ENCODE data around the gene AARS2. TPM values are rescaled to one million over a fixed set of nuclear protein-coding genes. Genes with fewer than 3 reads are reported as not detected.

Gene AARS2
- total and polyA plus RNA-seq, 9 of the 15 experiments (the other 6 are each of a cell fraction or from before 2014, with no cell fraction given): 0.97 to 34.0 (median 18.3) TPM

DNA sequence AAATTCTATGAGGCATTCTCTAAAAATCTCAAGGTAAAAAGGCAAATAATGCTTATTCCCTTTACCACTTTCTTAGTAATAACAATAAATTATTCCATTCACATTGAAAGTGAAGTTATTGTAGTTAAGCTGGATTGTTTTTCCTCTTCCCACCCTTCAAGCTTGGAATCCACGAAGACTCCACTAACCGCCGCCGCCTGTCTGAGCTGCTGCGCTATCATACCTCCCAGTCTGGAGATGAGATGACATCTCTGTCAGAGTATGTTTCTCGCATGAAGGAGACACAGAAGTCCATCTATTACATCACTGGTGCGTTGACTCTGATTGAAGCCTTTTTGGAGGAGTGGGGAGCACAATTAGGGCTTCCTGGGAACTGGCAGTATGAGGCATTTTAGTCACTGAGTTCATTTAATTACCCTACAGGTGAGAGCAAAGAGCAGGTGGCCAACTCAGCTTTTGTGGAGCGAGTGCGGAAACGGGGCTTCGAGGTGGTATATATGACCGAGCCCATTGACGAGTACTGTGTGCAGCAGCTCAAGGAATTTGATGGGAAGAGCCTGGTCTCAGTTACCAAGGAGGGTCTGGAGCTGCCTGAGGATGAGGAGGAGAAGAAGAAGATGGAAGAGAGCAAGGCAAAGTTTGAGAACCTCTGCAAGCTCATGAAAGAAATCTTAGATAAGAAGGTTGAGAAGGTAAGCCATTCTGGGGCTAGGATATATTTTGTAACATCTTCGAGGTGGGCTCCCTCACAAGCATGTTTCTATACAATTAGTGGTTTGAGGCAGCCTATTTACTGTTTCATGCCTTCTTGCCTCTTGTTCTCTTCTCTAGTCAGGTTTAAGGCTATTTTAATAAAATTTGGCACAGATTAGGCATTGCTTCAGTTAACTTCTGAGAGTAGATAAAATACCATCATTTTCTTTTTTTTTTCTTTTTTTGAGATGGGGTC, 61.3 kb downstream of the AARS2 start (continued):
- TF ChIP-seq, protein P1, sequence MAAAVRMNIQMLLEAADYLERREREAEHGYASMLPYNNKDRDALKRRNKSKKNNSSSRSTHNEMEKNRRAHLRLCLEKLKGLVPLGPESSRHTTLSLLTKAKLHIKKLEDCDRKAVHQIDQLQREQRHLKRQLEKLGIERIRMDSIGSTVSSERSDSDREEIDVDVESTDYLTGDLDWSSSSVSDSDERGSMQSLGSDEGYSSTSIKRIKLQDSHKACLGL (CRISPR knock-in tag; IDR thresholded peaks at IDR 0.05; ENCODE audit: borderline replicate concordance, poor library complexity, severe bottlenecking): no peak
- TF ChIP-seq HIVEP1 (CRISPR knock-in tag; IDR thresholded peaks at IDR 0.05) (no peak), SIN3A (IDR thresholded peaks at IDR 0.05; ENCODE audit: borderline replicate concordance in 2 of 2, control insufficient read depth in 1 of 2, low read depth in 2 of 2, low read length in 2 of 2) (no peak)

- FAIRE-seq: no peak
- POLR2A ChIA-PET: interaction anchor here (0.7 to 1.9 kb wide), 10 partner anchors 8 to 154 kb away, joined by 3 to 9 read pairs (median 4); partner anchors contain the start of gene SLC29A1
- no TSS peak for BruUV-seq (replicated peaks)
- no peak for DNase-seq (ENCODE audit: extremely low read depth in 1 of 4, low spot score in 3 of 4)
- no peak for ATAC-seq
- H3K4me2 ChIP-seq (ENCODE audit: insufficient read depth, low read length): peak overlapping the region; percentile 39
- H3K36me3 ChIP-seq (ENCODE audit: control insufficient read depth, insufficient read depth, low read length): peaks cover 87% of the 10 kb centered on the region
- H3K79me2 ChIP-seq (ENCODE audit: control insufficient read depth, insufficient read depth, low read length): peaks cover 68% of the 10 kb centered on the region
- 56% methylated on average over 3 of the region's 3 CpGs for WGBS (ENCODE audit: insufficient coverage, low coverage, missing lambda C conversion rate)
- CTCF ChIA-PET (ENCODE audit: low intra/inter-chr PET ratio): no interaction called here
- H3K27me3 ChIP-seq (ENCODE audit: control insufficient read depth in 2 of 2, insufficient read depth in 2 of 2, low read length in 2 of 2): no peaks in the 10 kb centered on the region
- H3K9ac ChIP-seq (ENCODE audit: insufficient read depth in 1 of 2, low read depth in 2 of 2, low read length in 2 of 2): no peak overlapping the region
- H4K20me1 ChIP-seq (replicated peaks; ENCODE audit: control insufficient read depth, insufficient read depth, low read length): peaks cover 84% of the 10 kb centered on the region
- no peaks in the 10 kb centered on the region for H3K9me3 ChIP-seq (replicated peaks; ENCODE audit: control insufficient read depth, insufficient read depth, low read depth, low read length)
- H3K4me3 ChIP-seq: no peak overlapping the region; the same call in 1 of the 2 replicates
- H3K9me1 ChIP-seq (ENCODE audit: control insufficient read depth, insufficient read depth, low read length): peaks cover 25% of the 10 kb centered on the region
- H2AFZ ChIP-seq (ENCODE audit: low read depth, low read length): no peak overlapping the region
- H3K4me1 ChIP-seq (replicated peaks in 1 of 2; ENCODE audit: control insufficient read depth in 2 of 2, insufficient read depth in 2 of 2, low read length in 2 of 2): peaks cover 34 to 50% of the 10 kb centered on the region in 2 experiments
- intact Hi-C loops (cut with micrococcal nuclease): no loop called here
- in situ Hi-C loops (cut with MboI): no loop called here
- H3K27ac ChIP-seq (ENCODE audit: extremely low read depth, low read depth, low read length): peak overlapping the region; percentile 16; the same call in 1 of the 3 replicates
- no peak for TF ChIP-seq ZNF311 (CRISPR knock-in tag; IDR thresholded peaks at IDR 0.05)
- TF ChIP-seq POLR2AphosphoS5 (IDR thresholded peaks at IDR 0.05; ENCODE audit: control insufficient read depth, insufficient read depth, low read depth, low read length): peak; percentile 65
- peak; percentile 95; the same call in 1 of the 2 replicates for TF ChIP-seq PHTF2 (CRISPR knock-in tag; IDR thresholded peaks at IDR 0.05)
- no peak for TF ChIP-seq TCF7L2 (IDR thresholded peaks at IDR 0.05; ENCODE audit: low read depth, low read length)
- TF ChIP-seq KDM1A (IDR thresholded peaks at IDR 0.05): no peak
- peak; percentile 24; the same call in 1 of the 2 replicates for TF ChIP-seq POLR2A (conservative IDR thresholded peaks at IDR 0.05)
- TF ChIP-seq, protein P2, sequence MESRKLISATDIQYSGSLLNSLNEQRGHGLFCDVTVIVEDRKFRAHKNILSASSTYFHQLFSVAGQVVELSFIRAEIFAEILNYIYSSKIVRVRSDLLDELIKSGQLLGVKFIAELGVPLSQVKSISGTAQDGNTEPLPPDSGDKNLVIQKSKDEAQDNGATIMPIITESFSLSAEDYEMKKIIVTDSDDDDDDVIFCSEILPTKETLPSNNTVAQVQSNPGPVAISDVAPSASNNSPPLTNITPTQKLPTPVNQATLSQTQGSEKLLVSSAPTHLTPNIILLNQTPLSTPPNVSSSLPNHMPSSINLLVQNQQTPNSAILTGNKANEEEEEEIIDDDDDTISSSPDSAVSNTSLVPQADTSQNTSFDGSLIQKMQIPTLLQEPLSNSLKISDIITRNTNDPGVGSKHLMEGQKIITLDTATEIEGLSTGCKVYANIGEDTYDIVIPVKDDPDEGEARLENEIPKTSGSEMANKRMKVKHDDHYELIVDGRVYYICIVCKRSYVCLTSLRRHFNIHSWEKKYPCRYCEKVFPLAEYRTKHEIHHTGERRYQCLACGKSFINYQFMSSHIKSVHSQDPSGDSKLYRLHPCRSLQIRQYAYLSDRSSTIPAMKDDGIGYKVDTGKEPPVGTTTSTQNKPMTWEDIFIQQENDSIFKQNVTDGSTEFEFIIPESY (CRISPR knock-in tag; IDR thresholded peaks at IDR 0.05): no peak
- TF ChIP-seq, protein P3, sequence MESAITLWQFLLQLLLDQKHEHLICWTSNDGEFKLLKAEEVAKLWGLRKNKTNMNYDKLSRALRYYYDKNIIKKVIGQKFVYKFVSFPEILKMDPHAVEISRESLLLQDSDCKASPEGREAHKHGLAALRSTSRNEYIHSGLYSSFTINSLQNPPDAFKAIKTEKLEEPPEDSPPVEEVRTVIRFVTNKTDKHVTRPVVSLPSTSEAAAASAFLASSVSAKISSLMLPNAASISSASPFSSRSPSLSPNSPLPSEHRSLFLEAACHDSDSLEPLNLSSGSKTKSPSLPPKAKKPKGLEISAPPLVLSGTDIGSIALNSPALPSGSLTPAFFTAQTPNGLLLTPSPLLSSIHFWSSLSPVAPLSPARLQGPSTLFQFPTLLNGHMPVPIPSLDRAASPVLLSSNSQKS (CRISPR knock-in tag; IDR thresholded peaks at IDR 0.05): no peak
- TF ChIP-seq SMC3 (conservative IDR thresholded peaks at IDR 0.05; ENCODE audit: insufficient read depth, low read depth, low read length): no peak
- TF ChIP-seq MED1 (CRISPR knock-in tag; IDR thresholded peaks at IDR 0.05; ENCODE audit: borderline replicate concordance): no peak
- TF ChIP-seq RBFOX2 (IDR thresholded peaks at IDR 0.05; ENCODE audit: low read depth, low read length): 0 out of 2 replicates have a peak, but pooled peaks have one; percentile 60
- no peak for TF ChIP-seq FOXM1 (IDR thresholded peaks at IDR 0.05; ENCODE audit: low read depth)
- TF ChIP-seq FOXM1 (CRISPR knock-in tag; IDR thresholded peaks at IDR 0.05; ENCODE audit: low read depth): no peak
- TF ChIP-seq NFIX (CRISPR knock-in tag; IDR thresholded peaks at IDR 0.05; ENCODE audit: low read depth): no peak
Measured at GRCh38 chr6:44250718-44251123, 62.4 kb downstream of the AARS2 start.
